ENCODE measurements around the gene RASL12.
A peak's percentile ranks its signal among the peaks of the same experiment; 100 is the strongest.

Gene RASL12

DNA sequence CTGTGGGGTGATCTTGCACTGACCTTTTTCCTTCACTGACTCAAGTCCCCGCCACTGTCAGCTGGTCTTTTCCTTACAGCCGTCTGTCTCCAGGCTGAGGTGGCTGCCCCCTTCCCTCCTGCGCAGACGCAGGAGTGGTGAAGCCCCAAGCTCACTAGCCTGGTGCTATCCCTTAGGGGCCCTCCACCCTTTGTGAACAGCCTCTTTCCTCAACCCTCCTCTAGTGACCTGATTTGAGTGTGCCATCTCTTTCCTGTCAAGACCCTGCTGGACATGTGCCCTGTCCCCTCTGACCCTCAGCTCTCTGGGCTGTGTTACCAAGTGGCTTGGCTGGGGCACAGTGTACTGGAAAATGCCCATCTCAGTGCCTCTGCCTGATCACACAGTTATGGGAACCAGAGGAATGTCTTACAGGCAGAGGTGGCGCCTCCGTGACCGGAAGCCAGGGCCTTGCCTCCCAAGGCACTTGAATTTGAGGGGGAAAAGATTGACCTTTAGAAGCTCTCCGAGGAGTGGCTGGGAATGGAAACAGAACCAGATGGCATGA, 17.5 kb upstream of the RASL12 start:
- TF ChIP-seq, protein P1, sequence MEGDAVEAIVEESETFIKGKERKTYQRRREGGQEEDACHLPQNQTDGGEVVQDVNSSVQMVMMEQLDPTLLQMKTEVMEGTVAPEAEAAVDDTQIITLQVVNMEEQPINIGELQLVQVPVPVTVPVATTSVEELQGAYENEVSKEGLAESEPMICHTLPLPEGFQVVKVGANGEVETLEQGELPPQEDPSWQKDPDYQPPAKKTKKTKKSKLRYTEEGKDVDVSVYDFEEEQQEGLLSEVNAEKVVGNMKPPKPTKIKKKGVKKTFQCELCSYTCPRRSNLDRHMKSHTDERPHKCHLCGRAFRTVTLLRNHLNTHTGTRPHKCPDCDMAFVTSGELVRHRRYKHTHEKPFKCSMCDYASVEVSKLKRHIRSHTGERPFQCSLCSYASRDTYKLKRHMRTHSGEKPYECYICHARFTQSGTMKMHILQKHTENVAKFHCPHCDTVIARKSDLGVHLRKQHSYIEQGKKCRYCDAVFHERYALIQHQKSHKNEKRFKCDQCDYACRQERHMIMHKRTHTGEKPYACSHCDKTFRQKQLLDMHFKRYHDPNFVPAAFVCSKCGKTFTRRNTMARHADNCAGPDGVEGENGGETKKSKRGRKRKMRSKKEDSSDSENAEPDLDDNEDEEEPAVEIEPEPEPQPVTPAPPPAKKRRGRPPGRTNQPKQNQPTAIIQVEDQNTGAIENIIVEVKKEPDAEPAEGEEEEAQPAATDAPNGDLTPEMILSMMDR (IDR thresholded peaks at IDR 0.05; ENCODE audit: poor library complexity, severe bottlenecking) = no peak
- DNase-seq (ENCODE audit: low spot score) (peak; percentile 54), ATAC-seq (ENCODE audit: low read depth) (no peak)
- no peaks in the 10 kb centered on the region for H3K27me3 ChIP-seq (ENCODE audit: insufficient read depth, poor library complexity, severe bottlenecking)
- H3K9me3 ChIP-seq (ENCODE audit: severe bottlenecking) = no peaks in the 10 kb centered on the region
- H3K4me3 ChIP-seq (ENCODE audit: severe bottlenecking) = no peak overlapping the region
- H3K4me1 ChIP-seq (ENCODE audit: insufficient read depth, poor library complexity, severe bottlenecking) = no peaks in the 10 kb centered on the region
- H3K27ac ChIP-seq (ENCODE audit: poor library complexity, severe bottlenecking) = no peak overlapping the region
- no peaks in the 10 kb centered on the region for H3K36me3 ChIP-seq (ENCODE audit: low read depth)

DNA sequence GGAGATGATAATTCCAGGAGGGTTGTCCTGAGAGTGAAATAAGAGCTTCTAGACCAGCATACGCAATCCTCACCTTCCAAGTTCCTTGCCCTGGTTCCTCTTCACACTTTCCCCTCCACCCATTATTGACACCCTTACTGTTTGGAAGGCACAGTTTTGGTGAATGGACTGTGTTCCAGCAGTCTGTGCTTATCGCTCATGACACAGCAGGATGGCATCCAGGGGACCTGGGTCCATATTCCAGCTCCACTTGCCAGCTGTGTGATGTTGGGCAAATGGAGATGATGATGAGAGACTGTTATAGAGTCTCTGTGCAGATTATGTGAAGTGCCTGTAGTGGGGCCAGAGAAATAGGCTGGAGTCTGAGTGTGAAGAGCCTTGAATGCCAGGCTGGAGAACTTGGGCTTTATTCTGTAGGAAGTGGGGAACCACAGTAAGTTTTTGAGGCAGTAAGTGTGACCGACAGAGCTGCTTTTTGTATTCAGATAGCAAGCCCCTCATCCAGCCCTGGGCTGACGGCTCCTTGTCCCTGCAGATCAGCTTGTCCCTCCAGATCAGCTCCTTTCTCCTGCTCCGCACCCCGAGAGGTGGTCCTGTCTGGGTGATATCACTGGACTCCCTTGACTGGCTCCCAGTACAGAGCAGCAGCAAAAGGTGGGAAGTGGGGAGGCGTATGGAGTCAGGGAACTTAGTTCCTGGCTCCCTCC, 16.9 kb upstream of the RASL12 start:
- Histone ChIP-seq H3K9me3 (ENCODE audit: severe bottlenecking) (no peaks in the 10 kb centered on the region), H3K4me1 (ENCODE audit: insufficient read depth, poor library complexity, severe bottlenecking) (no peaks in the 10 kb centered on the region), H3K36me3 (ENCODE audit: low read depth) (no peaks in the 10 kb centered on the region), H3K27me3 (ENCODE audit: insufficient read depth, poor library complexity, severe bottlenecking) (no peaks in the 10 kb centered on the region), H3K27ac (ENCODE audit: poor library complexity, severe bottlenecking) (no peak overlapping the region), H3K4me3 (ENCODE audit: severe bottlenecking) (no peak overlapping the region)
- ATAC-seq (ENCODE audit: low read depth) (no peak), DNase-seq (ENCODE audit: low spot score) (peak; percentile 64)
- TF ChIP-seq, protein P1 (IDR thresholded peaks at IDR 0.05; ENCODE audit: poor library complexity, severe bottlenecking) = no peak

DNA sequence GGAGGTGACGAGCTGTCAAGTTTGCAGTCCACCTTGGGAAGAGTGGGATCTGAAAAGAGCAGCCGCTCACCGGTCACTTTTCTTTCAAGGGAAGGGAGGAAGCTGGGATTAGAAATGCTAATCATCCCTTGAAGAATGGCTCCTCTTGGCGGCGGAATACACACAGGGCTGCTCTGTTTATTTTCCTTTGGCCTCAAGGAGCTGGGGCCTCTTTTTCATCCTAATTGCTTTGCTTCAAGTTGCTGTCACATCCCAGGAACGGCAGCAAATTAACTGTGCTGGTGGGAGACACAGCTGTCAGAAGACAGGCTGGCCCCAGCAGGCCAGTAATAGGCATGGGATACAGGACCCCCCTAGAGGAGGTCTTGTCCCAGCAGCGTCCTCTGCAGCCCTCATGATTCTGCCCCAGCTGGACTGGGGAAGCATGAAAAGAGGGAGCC, 15.5 kb upstream of the RASL12 start:
- DNase-seq (ENCODE audit: low spot score) (no peak), ATAC-seq (ENCODE audit: low read depth) (no peak)
- TF ChIP-seq, protein P1 (IDR thresholded peaks at IDR 0.05; ENCODE audit: poor library complexity, severe bottlenecking) = no peak
- Histone ChIP-seq H3K36me3 (ENCODE audit: low read depth) (no peaks in the 10 kb centered on the region), H3K27me3 (ENCODE audit: insufficient read depth, poor library complexity, severe bottlenecking) (no peaks in the 10 kb centered on the region), H3K4me3 (ENCODE audit: severe bottlenecking) (no peak overlapping the region), H3K27ac (ENCODE audit: poor library complexity, severe bottlenecking) (no peak overlapping the region), H3K9me3 (ENCODE audit: severe bottlenecking) (no peaks in the 10 kb centered on the region), H3K4me1 (ENCODE audit: insufficient read depth, poor library complexity, severe bottlenecking) (no peaks in the 10 kb centered on the region)

DNA sequence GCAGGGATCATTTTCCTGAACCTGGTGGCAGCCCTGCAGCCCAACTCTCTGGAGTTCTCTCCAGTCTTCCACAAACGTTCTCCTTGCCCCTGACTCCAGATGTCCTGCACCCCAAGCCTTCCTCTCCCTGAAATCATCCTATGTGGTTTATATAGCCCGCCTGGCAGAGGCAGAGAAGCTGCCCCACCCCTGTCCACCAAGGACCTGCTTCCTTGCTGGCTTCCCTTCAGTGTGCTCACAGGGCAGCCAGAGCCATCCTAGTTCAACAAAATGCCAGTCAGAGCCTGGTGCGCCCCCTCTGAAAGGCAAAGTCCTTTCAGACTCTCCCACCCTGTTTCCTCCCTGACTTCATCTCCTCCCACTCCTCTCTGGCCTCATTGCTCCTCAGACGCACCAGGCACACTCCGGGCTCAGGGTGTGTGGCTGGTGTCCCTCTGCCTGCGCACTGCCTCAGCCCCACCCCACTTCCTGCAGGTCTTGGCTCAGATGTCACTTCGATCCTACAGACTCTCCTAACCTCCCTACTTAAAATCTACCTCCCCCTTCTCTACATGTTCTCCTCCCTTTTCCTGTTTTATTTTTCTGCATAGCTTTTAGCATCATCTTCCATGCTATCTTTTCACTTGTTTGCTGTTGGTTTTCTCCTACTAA, 14.6 kb upstream of the RASL12 start:
- peaks cover 5% of the 10 kb centered on the region for H3K27me3 ChIP-seq (ENCODE audit: insufficient read depth, poor library complexity, severe bottlenecking)
- H3K4me1 ChIP-seq (ENCODE audit: insufficient read depth, poor library complexity, severe bottlenecking) = no peaks in the 10 kb centered on the region
- TF ChIP-seq, protein P1 (IDR thresholded peaks at IDR 0.05; ENCODE audit: poor library complexity, severe bottlenecking) = no peak
- no peak overlapping the region for H3K27ac ChIP-seq (ENCODE audit: poor library complexity, severe bottlenecking)
- H3K4me3 ChIP-seq (ENCODE audit: severe bottlenecking) = no peak overlapping the region
- H3K9me3 ChIP-seq (ENCODE audit: severe bottlenecking) = no peaks in the 10 kb centered on the region
- DNase-seq (ENCODE audit: low spot score) (no peak), ATAC-seq (ENCODE audit: low read depth) (peak; percentile 36; the same call in 2 of the 3 replicates)
- no peaks in the 10 kb centered on the region for H3K36me3 ChIP-seq (ENCODE audit: low read depth)
